CD4-positive, alpha-beta T cell treated with Interleukin-4 for 1 hour (primary cell): ENCODE data around the gene FBXO5.
A peak's percentile ranks its signal among the peaks of the same experiment; 100 is the strongest.

ENCODE experiments used
- DNase-seq, 2 donors: peaks; one replicate each; pipeline ENCODE4 v3.0.0-alpha.2; 2020 to 2022

The FBXO5 gene

GRCh38 chr6:152948150-152948768, 34.6 kb downstream of the FBXO5 start:
- DNase-seq, result peak in 1 of 2 donors; percentile 41

DNA sequence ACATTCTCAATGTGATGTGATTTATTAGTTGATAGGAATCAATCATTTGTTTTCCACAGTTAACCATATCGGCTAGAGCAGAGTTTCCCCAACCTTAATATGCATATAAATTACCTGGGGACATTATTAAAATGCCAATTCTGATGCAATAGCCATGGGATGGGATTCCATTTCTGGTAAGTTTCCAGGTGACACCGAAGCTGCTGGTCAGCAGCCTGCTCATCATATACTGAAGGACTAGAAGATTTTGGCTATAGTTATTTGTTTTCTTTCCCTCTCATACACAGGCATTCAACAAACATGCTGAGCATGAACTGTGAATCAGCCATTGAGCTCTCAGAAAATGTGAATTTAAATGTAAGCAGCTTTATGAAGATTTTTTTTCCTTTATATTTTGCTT, 35.8 kb downstream of the FBXO5 start:
- DNase-seq, result no peak

GRCh38 chr6:152946484-152946883, 36.4 kb downstream of the FBXO5 start:
- no peak for DNase-seq

DNA sequence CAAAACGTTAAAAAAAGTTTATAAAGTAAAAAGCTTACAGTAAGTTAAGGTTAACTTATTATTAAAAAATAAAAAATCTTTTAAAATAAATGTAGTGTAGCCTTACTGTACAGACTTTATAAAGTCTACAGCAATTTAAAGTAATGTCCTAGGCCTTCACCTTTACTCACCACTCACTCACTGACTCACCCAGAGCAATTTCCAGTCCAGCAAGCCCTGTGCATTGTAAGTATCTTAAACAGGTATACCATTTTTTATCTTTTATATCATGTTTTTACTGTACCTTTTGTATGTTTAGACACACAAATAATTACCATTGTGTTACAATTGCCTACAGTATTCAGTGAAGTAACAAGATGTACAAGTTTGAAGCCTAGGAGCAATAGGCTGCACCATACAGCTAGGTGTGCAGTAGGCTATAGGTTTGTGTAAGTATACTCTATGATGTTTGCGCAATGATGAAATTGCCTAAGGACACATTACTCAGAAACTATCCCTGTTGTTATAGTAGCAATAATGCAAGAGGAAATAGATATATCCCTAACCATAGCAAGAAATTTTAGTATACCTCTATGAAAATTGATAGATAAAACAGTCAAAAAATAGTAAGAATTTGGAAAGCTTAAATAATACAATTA, 39.5 kb downstream of the FBXO5 start:
- no peak for DNase-seq

- no peak for DNase-seq
Measured at GRCh38 chr6:152942319-152942869, 40.4 kb downstream of the FBXO5 start.

- no peak for DNase-seq
Measured at GRCh38 chr6:152941746-152942145, 41.1 kb downstream of the FBXO5 start.

DNA sequence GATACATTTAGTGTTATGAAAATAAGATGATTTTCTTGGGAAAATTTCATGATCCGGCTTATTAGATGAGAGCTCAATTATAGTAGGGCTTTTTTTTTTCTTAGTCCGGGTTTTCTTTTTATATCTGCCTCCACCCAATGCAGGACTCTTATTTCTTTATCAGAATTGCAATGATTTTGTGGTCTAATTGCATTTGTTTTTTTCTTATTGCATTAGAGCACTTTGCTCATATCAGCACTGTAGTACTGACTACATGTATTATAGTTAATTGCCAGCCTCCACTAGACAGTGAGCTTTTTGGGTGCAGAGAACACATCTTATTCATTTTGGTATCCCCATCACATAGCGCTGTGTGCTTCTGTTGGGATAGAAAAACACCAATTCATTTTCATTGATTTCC, 50.0 kb downstream of the FBXO5 start:
- DNase-seq, result no peak

DNA sequence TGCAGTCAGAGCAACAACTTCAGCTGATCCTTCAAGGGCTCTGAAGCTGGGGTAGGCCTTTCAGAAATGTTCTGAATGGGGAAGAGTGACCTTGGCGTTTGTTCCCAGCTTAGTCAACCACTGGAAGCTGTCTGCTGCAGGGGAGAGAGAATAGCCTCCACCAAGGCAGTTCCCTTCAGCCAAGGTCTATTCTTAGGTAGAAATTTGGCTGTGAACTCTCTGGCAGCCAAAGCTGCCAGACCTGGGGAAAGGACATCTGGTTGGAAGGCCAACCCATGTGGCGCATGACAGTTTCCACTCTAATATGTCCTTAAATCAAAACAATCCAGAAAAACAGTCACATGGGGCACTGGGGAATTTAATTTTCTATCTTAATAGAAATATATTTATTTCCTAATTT, 60.1 kb downstream of the FBXO5 start:
- no peak for DNase-seq
